ENCODE results near the gene BANP. TPM values are rescaled to one million over a fixed set of nuclear protein-coding genes. Genes with fewer than 3 reads are reported as not detected.
"Not testable (repeated sequence)": the region's sequence is repeated elsewhere in the genome, so short reads cannot be mapped to it uniquely, and the experiment has no call there.

BANP gene
- total RNA-seq, 1 experiment from 2014 or later: 16.7 TPM

DNA sequence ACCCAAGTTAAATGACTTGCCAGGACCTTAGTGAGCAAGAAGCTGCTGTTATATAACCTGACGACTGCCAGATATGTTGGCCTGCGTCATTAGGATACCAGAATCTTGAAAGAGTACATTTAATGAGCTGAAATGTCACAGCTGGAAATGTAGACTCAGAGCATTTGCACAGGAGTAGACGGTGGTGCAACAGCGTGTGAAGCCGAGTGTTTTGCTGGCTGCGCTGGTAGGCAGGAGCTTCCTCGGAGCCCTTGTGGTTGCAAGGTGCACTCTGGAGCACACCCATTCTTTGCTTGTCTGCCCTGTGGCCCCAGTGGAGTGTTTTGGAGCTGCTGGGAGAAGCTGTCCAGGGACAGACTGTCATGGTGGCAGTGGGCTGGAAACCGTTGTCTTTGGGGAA is 79.3 kb downstream of the BANP start:
- in situ Hi-C loops (cut with HindIII; ENCODE audit: low pct_unique_long_range_greater_than_20kb, low sequenced_read_pairs): no loop called here
- DNase-seq (ENCODE audit: low read depth): no peak

DNA sequence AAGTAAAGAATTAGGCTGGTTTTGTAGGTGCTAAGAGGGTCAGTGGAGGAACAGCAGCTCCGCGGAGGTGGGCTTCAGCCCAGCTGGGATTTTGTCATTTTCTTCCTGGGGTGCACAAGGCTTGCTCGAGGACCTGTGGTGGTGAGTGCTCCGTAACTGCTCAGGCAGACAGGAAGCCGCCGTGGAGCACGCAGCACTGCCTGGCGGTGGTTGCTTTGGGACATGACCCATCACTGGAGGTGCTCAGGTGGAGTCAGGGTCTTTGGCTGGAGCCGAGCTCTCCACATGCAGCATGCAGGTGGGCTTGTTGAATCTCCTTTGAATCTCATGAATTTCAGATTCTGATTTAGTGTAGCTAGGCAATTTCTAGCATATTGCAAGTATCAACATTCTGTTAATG is 79.7 kb downstream of the BANP start:
- in situ Hi-C loops (cut with HindIII; ENCODE audit: low pct_unique_long_range_greater_than_20kb, low sequenced_read_pairs); DNase-seq (ENCODE audit: low read depth): not testable (repeated sequence)

DNA sequence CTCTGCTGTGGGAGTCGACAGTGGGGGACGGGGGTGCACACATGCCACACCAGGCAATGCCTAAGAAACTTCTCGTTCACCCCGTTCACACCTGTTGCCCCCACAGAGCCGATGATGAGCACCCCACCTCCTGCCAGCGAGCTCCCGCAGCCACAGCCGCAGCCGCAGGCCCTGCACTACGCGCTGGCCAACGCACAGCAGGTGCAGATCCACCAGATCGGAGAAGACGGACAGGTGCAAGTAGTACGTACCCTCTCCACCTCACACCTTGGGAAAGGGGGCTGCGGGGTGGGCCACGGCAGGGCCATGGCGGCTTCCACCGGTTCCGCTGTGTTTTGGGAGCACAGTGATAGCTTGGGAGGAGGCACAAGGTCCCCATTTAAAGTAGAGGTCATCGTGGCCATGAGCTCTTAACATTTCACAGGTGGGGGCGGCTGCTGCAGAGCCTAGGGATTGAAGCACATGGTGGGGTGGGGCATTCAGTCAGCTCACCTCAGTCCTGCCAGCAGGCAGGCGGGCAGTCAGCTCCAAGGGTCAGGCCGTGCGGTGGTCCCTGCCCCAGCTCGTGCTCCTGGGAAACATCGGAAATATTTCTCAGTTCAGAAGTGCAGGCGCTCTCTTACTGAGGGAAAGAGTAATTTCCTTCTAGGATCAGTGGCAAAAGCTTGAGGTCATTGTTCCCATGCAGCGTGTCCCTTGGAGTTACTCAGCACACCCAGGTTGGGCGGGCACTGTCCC is 81.9 kb downstream of the BANP start:
- in situ Hi-C loops (cut with HindIII; ENCODE audit: low pct_unique_long_range_greater_than_20kb, low sequenced_read_pairs): not testable (repeated sequence)

DNA sequence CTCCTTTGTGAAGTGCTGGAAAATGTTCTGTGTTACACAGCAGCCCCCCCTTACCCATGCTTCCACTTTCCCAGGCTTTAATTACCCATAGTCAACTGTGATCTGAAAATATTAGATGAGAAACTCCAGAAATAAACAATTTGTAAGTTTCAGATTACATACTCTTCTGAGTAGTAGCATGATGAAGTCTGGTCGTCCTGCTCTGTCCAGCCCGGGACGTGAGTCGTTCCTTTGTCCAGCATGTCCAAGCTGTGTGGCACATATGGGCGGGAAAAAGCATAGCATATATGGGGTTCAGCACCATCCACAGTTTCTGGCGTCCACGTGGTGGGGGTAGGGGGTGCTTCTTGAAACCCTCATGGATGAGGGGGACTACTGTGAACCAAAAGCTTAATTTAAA is 83.5 kb downstream of the BANP start:
- no peak for DNase-seq (ENCODE audit: low read depth)
- in situ Hi-C loops (cut with HindIII; ENCODE audit: low pct_unique_long_range_greater_than_20kb, low sequenced_read_pairs): no loop called here

More for the DNA sequence above, 81.9 kb downstream of the BANP start:
- not testable (repeated sequence) for DNase-seq (ENCODE audit: low read depth)

DNA sequence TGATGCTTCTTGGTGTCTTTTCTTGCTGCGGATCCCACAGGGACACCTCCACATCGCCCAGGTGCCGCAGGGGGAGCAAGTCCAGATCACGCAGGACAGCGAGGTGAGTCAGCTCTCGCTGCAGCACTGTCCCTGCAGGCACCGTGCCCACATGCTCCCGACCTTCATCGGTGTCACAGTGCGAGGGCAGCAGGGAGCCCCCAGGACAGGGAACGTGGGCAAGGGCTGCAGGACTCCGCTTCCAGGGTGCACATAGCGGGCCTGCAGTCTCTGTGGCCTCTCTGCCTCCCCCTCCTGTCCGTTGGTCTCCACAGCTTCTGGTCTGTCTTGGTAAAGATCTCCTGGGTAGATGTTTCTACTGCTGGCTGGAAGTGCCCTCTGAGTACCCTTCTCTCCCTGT is 84.1 kb downstream of the BANP start:
- in situ Hi-C loops (cut with HindIII; ENCODE audit: low pct_unique_long_range_greater_than_20kb, low sequenced_read_pairs): no loop called here
- no peak for DNase-seq (ENCODE audit: low read depth)

DNA sequence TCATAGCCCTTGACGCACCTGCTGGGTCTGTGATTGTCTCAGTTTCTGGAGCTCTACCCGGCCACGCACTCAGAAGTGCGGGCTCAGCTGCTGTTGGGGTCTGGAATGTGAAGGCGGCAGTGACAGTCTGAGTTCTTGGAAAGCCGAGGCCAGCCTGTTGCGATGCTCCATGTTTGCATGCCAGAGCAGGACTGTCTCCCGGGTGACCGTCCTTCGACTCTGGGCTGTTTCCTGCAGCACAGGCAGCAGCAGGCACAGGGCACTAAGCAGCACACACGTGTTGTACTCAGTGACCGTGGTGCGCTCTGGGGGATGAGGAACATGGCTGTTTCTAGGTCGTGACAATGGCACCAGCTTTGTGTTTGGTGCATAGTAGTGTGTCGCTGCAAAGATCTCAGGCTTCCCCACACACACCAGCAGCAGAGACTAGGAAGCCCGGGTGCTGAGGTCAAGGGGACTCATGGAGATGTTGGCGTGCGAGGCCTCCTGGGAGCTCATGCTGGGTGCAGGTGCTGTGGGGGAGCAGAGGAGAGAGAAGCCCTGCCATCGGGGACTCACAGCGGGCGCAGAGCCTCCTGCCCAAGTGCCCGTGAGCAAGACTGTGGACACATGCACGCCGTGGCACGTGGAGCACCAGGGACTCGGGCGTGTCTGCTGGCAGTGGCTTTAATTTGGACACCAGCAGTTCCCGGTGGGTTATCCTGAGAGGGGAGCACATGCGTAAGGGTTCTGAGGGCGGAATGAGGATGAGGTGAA is 84.8 kb downstream of the BANP start:
- DNase-seq (ENCODE audit: low read depth); in situ Hi-C loops (cut with HindIII; ENCODE audit: low pct_unique_long_range_greater_than_20kb, low sequenced_read_pairs): not testable (repeated sequence)

DNA sequence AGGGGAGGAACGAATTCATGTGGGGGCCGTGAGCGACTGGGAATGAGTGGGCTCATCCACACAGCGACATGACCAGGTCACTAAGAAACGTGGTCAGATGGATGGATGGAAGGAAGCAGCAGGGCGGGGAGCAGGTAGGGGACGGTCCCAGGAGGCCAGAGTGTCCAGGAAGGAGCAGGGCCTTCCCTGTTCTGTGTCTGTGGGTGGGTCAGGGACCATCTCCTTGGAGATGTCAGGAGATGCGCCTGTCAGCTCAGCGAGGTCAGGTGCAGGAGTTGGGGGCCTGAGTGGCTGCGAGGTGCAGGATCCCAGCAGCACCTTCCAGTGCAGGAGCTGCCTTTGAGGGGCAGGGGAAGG is 85.4 kb downstream of the BANP start:
- in situ Hi-C loops (cut with HindIII; ENCODE audit: low pct_unique_long_range_greater_than_20kb, low sequenced_read_pairs); DNase-seq (ENCODE audit: low read depth): not testable (repeated sequence)

DNA sequence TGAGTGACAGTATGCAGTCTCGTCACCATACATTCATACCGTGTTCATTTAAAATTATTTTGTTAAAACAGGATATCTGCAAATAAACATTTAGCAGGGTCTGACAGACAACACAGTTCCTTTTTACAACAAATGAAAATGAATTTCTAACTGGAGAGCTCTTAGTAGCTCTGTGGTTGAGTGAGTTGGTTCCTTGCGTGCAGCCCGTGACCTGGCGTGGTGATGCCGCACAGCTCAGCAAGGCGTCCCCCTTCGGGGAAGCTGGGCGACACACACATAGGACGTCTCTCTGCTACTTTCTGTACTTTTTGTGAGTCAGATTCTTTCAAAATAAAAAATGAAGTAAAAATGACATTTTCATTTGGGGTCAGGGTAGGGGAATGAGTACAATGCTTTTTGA is 86.1 kb downstream of the BANP start:
- DNase-seq (ENCODE audit: low read depth); in situ Hi-C loops (cut with HindIII; ENCODE audit: low pct_unique_long_range_greater_than_20kb, low sequenced_read_pairs): not testable (repeated sequence)

DNA sequence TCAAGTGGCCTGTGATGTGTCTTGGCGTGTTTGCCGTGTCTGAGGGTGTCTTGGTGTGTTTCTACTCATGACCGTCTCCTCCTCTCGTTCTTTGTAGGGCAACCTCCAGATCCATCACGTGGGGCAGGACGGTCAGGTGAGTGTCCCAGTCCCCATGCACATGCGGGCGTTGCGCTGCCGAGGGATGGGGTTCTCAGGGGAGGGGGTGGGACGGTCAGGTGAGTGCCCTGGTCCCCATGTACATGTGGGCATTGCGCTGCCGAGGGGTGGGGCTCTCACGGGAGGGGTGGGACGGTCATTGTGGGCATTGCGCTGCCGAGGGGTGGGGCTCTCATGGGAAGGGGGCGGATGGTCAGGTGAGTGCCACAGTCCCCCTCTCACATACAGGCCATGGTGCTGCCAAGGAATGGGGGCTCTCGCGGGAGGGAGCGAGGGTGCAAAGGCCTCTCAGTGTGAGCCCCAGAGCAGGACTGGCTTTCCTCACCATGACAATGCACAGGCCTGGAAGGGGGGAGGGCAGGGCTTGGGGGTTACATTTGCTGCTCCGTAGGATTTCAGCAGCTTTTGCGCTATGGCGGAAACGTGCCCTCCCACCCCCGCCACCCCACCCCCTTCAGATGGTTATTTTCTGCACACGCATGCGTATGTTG is 86.8 kb downstream of the BANP start:
- DNase-seq (ENCODE audit: low read depth); in situ Hi-C loops (cut with HindIII; ENCODE audit: low pct_unique_long_range_greater_than_20kb, low sequenced_read_pairs): not testable (repeated sequence)

DNA sequence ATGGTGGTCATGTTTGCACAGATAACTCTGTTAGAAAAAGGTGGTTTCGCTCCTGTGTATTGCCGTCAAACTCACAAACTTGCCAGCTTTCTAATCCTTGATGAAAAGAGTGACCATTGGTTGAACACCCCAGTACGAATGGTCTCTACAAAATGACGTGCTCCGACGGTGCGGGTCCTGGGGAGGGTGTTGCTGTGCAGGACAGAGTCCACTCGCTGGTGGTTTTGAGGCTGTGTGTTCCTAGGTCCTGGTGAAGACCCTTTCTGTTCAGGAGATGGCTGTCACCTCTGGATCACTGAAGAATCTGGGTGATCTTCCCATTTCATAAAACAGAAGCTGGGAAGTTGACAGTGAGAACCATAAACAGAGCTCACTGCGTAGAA is 87.3 kb downstream of the BANP start:
- in situ Hi-C loops (cut with HindIII; ENCODE audit: low pct_unique_long_range_greater_than_20kb, low sequenced_read_pairs); DNase-seq (ENCODE audit: low read depth): not testable (repeated sequence)

DNA sequence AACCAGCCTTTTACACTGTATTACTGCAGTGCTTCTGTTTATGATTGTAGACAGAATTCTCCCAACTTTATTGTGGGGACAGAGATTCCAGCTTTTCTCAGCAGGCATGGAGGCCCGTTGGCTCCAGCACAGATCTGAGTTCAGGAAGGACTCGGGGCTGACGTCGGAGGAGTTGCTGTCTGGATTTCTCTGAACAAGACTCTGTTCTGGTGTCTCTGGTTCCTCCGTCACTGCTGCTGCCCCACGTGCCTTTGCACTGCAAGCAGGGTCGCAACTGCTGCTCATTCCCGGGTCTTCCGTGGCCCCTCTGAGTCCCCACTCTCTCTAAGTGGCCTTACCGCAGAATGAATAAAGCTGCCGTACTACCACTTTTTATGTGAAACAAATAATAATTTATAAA is 88.4 kb downstream of the BANP start:
- in situ Hi-C loops (cut with HindIII; ENCODE audit: low pct_unique_long_range_greater_than_20kb, low sequenced_read_pairs): no loop called here

DNA sequence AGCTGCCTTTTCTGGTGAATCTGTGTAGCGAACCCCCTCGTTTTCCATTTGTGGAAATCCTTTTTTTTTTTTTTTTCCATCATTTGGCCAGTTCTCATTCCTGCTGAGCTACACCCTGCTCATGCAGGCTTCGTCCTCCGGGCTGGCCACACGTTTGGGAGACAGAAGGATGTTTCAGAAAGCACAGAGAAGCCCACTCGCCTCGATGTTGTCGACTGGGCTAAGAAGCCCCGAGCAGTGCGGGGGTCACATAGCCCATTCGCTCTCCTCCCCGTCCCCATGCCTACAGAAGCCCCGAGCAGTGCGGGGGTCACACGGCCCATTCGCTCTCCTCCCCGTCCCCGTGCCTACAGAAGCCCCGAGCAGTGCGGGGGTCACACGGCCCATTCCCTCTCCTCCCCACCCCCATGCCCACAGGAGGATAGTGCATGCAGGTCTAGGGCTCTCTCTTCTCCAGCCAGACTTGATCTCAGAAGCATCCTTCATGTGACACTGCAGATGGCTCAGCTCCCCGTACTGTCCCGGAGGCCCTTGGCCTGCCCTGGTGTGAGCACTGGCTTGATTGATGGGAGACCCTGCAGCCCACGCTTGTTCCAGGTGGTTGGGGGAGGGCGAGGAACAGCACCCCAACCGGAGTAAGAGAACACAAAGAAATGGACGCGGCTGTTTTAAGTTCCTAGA is 89.1 kb downstream of the BANP start:
- DNase-seq (ENCODE audit: low read depth); in situ Hi-C loops (cut with HindIII; ENCODE audit: low pct_unique_long_range_greater_than_20kb, low sequenced_read_pairs): not testable (repeated sequence)

More for the DNA sequence above, 88.4 kb downstream of the BANP start:
- no peak for DNase-seq (ENCODE audit: low read depth)

DNA sequence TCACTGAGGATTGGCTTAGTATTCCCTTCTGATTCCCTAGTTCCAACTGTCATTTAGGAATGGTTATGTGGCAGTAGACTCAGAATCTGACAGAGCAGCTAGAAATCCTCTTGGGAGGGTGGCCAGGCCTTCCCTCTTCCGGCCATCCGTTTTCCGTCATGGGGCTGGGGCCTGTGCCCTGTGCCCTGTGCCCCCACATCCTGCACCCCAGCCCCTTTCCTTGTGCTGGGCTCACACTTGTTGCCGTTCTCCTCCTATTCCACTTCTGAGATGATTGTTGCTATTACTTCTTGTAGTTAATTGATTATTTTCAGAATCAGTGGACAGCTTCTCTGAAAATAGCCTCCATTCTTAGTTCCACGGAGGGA is 89.6 kb downstream of the BANP start:
- in situ Hi-C loops (cut with HindIII; ENCODE audit: low pct_unique_long_range_greater_than_20kb, low sequenced_read_pairs); DNase-seq (ENCODE audit: low read depth): not testable (repeated sequence)

DNA sequence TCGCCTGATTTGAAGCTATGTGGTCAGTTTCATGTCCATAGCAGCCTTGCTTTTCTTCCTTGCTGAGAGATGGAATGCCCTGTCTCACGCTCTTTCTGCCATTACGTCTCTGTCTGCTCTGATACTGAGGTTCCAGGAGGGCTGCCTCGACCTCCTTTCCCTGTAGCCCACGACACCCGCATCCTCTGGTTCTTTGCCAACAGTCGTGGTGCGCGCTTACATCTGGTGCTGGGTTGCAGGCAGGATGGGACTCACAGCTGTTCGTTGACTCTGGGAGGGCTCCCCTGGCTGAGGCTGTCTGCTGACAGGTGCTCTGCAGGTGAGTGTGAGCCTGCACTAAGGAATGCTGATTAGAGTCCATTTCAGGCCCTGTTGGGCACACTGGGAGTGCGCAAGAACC is 90.3 kb downstream of the BANP start:
- DNase-seq (ENCODE audit: low read depth); in situ Hi-C loops (cut with HindIII; ENCODE audit: low pct_unique_long_range_greater_than_20kb, low sequenced_read_pairs): not testable (repeated sequence)

DNA sequence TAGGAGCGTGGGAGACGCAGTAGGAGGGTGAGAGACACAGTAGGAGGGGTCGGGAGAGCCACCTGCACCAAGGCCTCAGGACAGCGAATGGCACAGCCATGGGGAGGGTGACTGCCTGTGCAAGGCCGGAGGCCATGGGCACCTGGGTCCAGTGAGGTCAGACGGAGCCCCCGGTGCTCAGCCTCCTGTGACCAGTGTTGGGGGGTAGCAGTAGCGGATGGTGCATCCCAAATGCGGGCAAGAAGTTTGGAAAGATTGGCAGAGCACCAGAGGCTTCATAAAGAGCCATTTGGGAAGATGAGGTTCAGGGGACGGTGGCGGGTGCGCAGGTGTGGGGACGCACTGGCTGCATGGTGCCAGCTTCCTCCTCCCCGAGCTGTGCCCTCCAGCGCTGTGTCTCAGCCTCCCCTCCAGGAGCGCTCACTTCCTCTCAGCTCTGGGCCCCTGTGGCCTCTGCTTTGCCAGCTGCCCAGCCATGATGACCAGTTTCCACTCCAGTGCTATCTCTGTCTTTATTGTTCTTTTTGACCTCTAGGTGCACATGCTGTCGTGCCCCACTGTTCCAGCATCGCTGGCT is 90.8 kb downstream of the BANP start:
- DNase-seq (ENCODE audit: low read depth); in situ Hi-C loops (cut with HindIII; ENCODE audit: low pct_unique_long_range_greater_than_20kb, low sequenced_read_pairs): not testable (repeated sequence)

DNA sequence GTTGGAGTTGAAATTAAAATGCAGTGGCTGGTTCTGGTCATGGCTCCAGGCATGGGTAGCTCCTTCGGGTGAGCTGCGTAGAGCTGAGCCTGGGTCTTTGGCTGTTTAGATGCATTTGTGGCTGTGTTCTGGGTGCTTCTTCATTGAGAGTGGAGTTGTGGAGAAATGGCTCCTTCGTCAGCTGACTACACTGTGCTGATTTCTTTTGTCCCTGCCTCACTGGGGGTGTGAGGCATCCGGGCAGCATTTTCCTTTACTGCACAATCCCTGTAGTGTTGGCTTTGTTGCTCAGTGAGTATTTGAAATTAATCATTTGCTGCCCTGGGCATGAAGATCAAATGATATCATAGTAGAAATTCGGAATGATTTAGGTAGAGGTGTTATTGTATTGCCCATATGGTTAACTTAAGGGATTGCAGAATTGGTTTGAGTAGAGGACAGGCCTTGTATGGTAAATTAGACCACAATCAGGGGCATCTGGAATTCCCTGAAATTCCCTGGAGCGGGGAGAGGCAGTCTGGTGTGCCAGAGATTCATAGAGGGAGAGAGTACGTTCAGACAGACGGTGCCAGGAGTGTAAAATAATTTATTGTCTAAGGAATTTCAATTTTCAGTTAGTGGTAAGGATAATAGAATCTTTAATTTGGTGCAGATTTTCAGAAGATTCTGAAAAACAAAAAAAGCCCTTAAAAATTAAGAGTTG is 92.1 kb downstream of the BANP start:
- in situ Hi-C loops (cut with HindIII; ENCODE audit: low pct_unique_long_range_greater_than_20kb, low sequenced_read_pairs): not testable (repeated sequence)

DNA sequence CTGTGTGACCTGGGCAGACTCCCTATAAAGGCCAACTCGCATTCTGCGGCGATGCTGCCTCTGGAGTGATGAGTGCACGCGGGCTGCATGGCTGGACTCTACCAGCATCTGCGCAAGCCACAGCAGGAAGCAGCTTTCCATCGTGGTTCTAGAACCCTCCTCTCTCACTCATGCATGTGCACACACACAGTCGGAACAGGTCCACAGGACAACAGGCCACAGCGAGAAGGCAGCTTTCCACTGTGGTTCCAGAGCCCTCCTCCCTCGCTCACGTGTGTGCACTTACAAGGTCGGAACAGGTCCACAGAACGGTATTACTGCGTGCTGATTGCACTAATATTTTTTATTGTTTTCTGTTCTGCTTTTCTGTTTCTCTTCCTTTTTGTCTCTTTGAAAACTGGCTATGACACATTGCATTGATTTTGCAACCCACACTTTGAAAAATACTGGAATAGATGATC is 92.9 kb downstream of the BANP start:
- DNase-seq (ENCODE audit: low read depth); in situ Hi-C loops (cut with HindIII; ENCODE audit: low pct_unique_long_range_greater_than_20kb, low sequenced_read_pairs): not testable (repeated sequence)

More for the DNA sequence above, 92.1 kb downstream of the BANP start:
- DNase-seq (ENCODE audit: low read depth): not testable (repeated sequence)

DNA sequence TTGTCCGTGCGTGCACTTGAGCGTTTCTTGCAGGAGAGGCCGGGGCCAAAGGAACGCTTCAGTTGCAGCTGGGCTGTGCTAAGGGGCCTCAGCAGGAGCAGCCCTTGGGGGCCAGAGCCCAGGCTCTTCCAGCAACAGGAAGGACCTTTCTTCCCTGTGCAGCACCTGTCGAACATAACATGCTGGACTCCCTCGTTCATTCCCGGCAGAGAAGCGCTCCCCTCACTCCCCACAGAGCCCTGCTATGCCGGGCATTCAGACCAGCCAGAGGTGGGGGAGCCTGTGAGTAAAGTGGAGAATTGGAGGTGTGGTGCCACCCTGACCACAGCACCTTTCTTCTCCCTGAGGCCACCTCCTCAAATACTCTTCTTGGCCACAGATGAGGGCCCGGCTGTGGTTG is 94.1 kb downstream of the BANP start:
- DNase-seq (ENCODE audit: low read depth); in situ Hi-C loops (cut with HindIII; ENCODE audit: low pct_unique_long_range_greater_than_20kb, low sequenced_read_pairs): not testable (repeated sequence)
